Stomach (tissue), 4 donors: Measurements from ENCODE around the gene PDSS2.

ENCODE experiments used
- POLR2A ChIP-seq, 4 donors: fragments of 450-650 bp; IDR thresholded peaks; one replicate each; pipeline ENCODE4 v1.6.1; 2016; ENCODE audit warnings: antibody characterized with exemption in 4 of 4, control low read depth in 2 of 4, mild to moderate bottlenecking in 1 of 4, moderate library complexity in 1 of 4
- POLR2AphosphoS5 ChIP-seq, 3 donors: sonication (generic); formaldehyde crosslinking; IDR thresholded peaks; one replicate each; pipeline ENCODE4 v1.6.1; 2016; ENCODE audit warnings: antibody characterized with exemption in 3 of 3
- TF ChIP-seq, protein P1 (sequence below), 7 experiments: fragments of 450-650 bp in 4 of 7; fragments of 200-600 bp in 3 of 7; sonication (generic) in 3 of 7; IDR thresholded peaks; one replicate each; pipeline ENCODE4 v1.5.1; 2016 to 2019; ENCODE audit warnings: antibody characterized with exemption in 7 of 7, control low read depth in 2 of 7, mild to moderate bottlenecking in 1 of 7

DNA sequence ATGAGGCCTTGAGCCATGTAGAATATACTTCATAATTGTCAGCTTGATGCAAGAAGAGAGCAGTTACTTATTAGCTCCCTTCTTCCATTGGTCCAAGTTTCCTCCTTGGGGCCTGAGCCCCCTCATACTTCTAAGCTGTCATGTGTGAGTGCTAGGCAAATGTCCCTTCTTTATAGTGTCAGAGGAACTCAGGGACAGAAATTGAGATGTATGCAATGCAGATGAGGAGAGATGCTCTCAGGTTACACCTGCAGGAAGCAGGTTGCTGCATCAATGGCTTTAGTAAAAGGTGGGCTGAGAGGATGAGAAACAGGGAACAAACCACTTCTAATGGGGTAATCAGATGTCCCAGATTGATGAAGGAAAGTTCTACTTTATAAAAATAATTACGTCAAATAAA is 6.7 kb upstream of the PDSS2 start:
- TF ChIP-seq, protein P1, sequence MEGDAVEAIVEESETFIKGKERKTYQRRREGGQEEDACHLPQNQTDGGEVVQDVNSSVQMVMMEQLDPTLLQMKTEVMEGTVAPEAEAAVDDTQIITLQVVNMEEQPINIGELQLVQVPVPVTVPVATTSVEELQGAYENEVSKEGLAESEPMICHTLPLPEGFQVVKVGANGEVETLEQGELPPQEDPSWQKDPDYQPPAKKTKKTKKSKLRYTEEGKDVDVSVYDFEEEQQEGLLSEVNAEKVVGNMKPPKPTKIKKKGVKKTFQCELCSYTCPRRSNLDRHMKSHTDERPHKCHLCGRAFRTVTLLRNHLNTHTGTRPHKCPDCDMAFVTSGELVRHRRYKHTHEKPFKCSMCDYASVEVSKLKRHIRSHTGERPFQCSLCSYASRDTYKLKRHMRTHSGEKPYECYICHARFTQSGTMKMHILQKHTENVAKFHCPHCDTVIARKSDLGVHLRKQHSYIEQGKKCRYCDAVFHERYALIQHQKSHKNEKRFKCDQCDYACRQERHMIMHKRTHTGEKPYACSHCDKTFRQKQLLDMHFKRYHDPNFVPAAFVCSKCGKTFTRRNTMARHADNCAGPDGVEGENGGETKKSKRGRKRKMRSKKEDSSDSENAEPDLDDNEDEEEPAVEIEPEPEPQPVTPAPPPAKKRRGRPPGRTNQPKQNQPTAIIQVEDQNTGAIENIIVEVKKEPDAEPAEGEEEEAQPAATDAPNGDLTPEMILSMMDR (IDR thresholded peaks at IDR 0.05): no peak
- TF ChIP-seq POLR2AphosphoS5 (IDR thresholded peaks at IDR 0.05) (no peak), POLR2A (IDR thresholded peaks at IDR 0.05) (no peak)
